Fibroblast of pulmonary artery (primary cell): ENCODE data around the gene CCDC15.

Experiments
- DNase-seq: peaks from one replicate; pipeline ENCODE4 v3.0.0-alpha.2; 2010; ENCODE audit warnings: low read depth
- H3K4me3 ChIP-seq: replicated peaks from 2 replicates; pipeline ENCODE4 v1.5.1; 2011; ENCODE audit warnings: low read depth, mild to moderate bottlenecking, control low read depth, low read length, moderate library complexity
- CTCF ChIP-seq: IDR thresholded peaks from 2 replicates; pipeline ENCODE4 v1.5.1; 2011; ENCODE audit warnings: mild to moderate bottlenecking, control low read depth, low read length, inconsistent platforms; ENCODE audit errors: missing control alignments

The CCDC15 gene

GRCh38 chr11:125062931-125063428 lies 109.0 kb downstream of the CCDC15 start, which contains the start of gene SLC37A2:
Gene SLC37A2 (plus strand): TSS chr11:125063305. CDS start chr11:125063368, 63 bp downstream.
- peak within 1 kb of the TSS; percentile 70 for H3K4me3 ChIP-seq
- DNase-seq: peak; percentile 50
- no peak for TF ChIP-seq CTCF

GRCh38 chr11:125063429-125064043 lies 109.5 kb downstream of the CCDC15 start:
- no peak for DNase-seq
- TF ChIP-seq CTCF: no peak
- peak overlapping the region; percentile 70 for H3K4me3 ChIP-seq

- no peak overlapping the region for H3K4me3 ChIP-seq
- DNase-seq: no peak
- TF ChIP-seq CTCF: no peak
Measured at GRCh38 chr11:125064070-125064469, 110.1 kb downstream of the CCDC15 start.

GRCh38 chr11:125068368-125068767 lies 114.4 kb downstream of the CCDC15 start:
- no peak for TF ChIP-seq CTCF
- no peak overlapping the region for H3K4me3 ChIP-seq
- no peak for DNase-seq

- DNase-seq: no peak
- TF ChIP-seq CTCF: no peak
- H3K4me3 ChIP-seq: no peak overlapping the region
Measured at GRCh38 chr11:125069008-125069407, 115.0 kb downstream of the CCDC15 start.

- DNase-seq: peak; percentile 25
Measured at GRCh38 chr11:125069796-125070195, 115.8 kb downstream of the CCDC15 start.

More at GRCh38 chr11:125069796-125070195, 115.8 kb downstream of the CCDC15 start:
- no peak for TF ChIP-seq CTCF
- H3K4me3 ChIP-seq: no peak overlapping the region
